ENCODE results near the gene KIFBP.
A peak's percentile ranks its signal among the peaks of the same experiment; 100 is the strongest.

The KIFBP gene

DNA sequence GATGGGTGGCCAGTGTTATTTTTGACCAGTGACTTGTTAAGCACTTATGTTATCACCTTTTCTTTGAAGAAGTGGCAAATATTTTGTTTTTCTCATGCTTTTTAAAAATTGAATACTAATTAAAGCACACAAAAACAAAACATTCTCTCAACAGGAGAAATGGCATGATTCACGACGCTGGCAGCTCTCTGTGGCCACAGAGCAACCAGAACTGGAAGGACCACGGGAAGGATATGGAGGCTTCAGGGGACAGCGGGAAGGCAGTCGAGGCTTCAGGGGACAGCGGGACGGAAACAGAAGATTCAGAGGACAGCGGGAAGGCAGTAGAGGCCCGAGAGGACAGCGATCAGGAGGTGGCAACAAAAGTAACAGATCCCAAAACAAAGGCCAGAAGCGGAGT lies 6.2 kb upstream of the KIFBP start:
- no peak overlapping the region for H3K4me3 ChIP-seq (ENCODE audit: low read depth, low read length)
- no peak for DNase-seq (ENCODE audit: low read depth)
- TF ChIP-seq, protein P1, sequence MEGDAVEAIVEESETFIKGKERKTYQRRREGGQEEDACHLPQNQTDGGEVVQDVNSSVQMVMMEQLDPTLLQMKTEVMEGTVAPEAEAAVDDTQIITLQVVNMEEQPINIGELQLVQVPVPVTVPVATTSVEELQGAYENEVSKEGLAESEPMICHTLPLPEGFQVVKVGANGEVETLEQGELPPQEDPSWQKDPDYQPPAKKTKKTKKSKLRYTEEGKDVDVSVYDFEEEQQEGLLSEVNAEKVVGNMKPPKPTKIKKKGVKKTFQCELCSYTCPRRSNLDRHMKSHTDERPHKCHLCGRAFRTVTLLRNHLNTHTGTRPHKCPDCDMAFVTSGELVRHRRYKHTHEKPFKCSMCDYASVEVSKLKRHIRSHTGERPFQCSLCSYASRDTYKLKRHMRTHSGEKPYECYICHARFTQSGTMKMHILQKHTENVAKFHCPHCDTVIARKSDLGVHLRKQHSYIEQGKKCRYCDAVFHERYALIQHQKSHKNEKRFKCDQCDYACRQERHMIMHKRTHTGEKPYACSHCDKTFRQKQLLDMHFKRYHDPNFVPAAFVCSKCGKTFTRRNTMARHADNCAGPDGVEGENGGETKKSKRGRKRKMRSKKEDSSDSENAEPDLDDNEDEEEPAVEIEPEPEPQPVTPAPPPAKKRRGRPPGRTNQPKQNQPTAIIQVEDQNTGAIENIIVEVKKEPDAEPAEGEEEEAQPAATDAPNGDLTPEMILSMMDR (IDR thresholded peaks at IDR 0.05; ENCODE audit: insufficient read depth, low read depth, low read length, missing control alignments): no peak

DNA sequence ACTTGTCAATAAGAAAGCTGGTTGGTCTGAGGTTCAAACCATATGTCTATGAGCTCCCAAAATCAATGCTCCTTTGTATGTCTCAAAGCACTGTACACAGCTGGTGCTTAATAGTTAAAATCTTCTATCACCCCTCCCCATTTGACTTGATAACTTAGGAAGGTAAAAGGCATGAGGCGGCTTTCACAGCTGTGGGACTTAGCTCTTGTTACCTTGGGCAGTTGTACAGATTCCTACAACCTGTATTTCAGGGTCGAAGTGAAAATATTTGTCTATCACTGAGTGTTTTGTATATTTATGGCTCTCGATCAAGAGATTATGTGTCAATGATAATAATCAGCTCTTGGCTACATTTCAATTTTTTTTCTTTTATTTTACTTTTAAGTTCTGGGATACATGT lies 992 bp upstream of the KIFBP start:
- DNase-seq (ENCODE audit: low read depth): no peak
- TF ChIP-seq, protein P1 (IDR thresholded peaks at IDR 0.05; ENCODE audit: insufficient read depth, low read depth, low read length, missing control alignments): no peak
- no peak overlapping the region for H3K4me3 ChIP-seq (ENCODE audit: low read depth, low read length)

DNA sequence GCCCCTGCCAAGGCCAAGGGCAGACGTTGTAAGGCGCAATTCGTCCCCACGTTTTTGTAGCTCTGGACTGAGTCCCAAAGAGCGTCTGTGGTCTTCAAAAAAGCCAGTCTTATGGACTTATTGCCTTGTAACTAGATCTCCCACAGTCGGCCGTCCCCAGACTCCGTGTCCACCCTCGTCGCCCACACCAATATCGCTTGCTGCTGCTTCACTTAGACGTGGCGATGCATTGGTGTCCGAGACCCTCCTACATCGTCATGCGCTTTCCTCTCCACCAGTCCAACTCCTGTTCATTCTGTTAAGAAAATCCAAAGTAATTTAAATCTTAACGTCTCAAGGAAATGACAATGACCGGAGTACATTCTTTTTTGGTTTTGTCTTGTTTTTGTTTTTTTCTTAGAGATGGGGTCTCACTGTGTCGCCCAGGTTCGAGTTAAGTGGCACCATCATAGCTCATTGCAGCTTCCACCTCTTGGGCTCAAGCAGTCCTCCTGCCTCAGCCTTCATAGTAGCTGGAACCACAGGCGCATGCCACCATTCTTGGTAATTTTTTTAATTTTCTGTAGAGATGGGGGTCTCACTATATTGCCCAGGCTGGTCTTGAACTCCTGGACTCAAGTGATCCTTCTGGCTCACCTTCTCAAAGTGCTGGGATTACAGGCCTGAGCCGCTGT lies 851 bp downstream of the KIFBP start:
- DNase-seq (ENCODE audit: low read depth): no peak
- H3K4me3 ChIP-seq (ENCODE audit: low read depth, low read length): peak overlapping the region; percentile 63
- TF ChIP-seq, protein P1 (IDR thresholded peaks at IDR 0.05; ENCODE audit: insufficient read depth, low read depth, low read length, missing control alignments): no peak

DNA sequence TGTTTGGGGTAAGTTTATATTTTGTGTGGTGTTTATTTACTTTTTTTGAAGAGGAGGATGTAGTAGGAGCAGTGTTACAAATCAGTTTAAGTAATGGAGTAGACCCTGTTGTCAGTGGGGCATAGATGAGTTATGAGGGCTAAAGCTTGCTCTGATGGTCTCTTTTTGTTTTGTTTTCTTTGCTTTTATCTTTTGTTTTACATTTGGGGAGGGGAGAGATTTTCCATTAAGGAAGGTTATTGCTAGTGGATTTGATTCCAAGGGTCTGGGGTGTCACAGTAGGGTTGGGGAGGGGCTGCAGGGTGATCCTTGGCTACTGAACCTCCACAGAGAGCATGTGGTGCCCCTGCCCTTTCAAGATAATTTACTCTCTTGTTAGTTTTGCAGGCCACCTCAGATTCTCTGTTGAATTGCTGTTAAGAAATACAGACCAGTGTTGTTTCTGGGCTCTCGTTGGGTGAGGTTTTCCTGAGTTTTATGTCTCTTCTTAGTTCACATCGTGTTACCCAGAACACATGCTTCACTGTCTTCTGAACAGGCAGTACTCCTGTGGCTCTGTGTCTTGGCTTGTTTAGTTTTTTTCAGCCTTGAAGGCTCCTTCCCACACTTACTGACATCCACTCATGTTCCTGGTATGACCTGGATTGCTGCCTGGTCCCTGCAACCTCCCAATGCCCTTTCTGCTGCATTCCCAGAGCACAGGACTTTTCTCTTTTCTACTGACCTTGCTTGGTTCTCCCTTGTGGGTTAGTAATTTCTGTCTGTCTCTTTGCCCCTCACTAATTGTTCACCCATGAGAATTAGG lies 4.2 kb downstream of the KIFBP start:
- H3K4me3 ChIP-seq (ENCODE audit: low read depth, low read length): no peak overlapping the region
- TF ChIP-seq, protein P1 (IDR thresholded peaks at IDR 0.05; ENCODE audit: insufficient read depth, low read depth, low read length, missing control alignments): no peak
- DNase-seq (ENCODE audit: low read depth): no peak

DNA sequence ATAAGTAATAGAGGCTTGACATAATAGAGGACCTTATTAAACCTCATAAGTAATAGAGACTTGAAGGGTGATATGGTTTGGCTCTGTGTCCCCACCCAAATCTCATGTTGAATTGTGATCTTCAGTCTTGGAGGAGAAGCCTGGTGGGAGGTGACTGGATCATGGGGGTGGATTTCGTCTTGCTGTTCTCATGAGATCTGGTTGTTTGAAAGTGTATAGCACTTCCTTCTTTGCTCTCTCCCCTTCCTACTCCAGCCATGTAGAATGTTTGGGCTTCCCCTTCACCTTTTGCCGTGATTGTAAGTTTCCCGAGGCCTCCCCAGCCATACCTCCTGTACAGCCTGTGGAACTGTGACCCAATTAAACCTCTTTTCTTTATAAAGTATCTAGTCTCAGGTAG lies 8.6 kb downstream of the KIFBP start:
- DNase-seq (ENCODE audit: low read depth): peak; percentile 40
- H3K4me3 ChIP-seq (ENCODE audit: low read depth, low read length): peak overlapping the region; percentile 6; the same call in 1 of the 2 replicates
- TF ChIP-seq, protein P1 (IDR thresholded peaks at IDR 0.05; ENCODE audit: insufficient read depth, low read depth, low read length, missing control alignments): no peak

DNA sequence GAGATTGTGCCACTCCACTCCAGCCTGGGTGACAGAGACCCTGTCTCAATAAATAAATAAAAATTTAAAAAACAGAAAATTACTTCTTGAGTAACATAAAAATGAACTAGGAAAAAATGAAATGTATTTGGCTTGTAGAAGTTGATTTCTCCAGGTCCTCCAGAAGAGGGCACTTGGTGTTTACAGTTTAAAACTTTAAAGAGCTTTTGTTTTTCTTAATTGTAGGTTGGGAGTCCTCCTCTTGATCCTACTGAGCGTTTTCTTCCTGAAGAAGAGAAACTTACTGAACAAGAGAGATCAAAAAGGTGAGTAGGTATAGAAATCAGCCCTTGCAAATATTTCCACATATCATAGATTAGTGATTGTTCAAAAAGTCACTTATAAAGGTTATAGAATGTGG lies 16.2 kb downstream of the KIFBP start:
- TF ChIP-seq, protein P1 (IDR thresholded peaks at IDR 0.05; ENCODE audit: insufficient read depth, low read depth, low read length, missing control alignments): peak; percentile 54
- DNase-seq (ENCODE audit: low read depth): peak; percentile 60
- no peak overlapping the region for H3K4me3 ChIP-seq (ENCODE audit: low read depth, low read length)

Data from GM12865 (cell line).